Measurements from ENCODE around the gene SDK2. TPM values are rescaled to one million over a fixed set of nuclear protein-coding genes. Genes with fewer than 3 reads are reported as not detected.

Gene SDK2
- total and polyA plus RNA-seq, 8 donors: 0.04 to 0.31 (median 0.17) TPM

DNA sequence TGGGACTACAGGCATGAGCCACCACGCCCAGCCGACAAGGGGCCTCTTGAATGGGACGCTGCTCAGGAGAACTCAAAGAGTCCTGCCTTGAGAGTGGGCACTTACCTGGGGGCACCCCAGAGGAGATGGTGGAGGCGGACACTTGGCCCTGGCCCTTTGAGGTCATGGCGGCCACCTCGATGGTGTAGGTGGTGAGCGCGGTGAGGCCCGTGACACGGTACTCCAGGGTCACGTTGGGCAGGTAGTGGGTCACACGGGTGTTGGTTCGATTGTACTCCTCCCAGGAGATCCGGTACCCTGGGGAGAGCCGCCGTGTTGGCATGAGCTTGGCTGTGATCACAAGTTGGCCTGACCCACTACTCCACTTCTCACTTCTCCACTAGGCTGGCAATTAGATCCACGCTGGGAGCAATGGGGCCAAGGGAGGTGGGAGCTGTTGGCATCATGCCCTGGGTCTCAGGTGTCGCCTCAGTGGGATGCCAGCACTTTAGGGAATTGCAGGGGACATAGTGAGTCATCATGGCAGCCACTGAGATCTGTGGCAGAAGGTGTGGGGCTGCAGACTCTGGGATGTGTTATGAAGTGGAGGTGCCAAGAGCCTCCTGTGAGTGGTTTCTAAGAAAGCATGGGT is 243.2 kb downstream of the SDK2 start:
- no peaks in the 10 kb centered on the region for H3K9me3 ChIP-seq
- no peaks in the 10 kb centered on the region for H3K4me1 ChIP-seq
- intact Hi-C loops (cut with DNase I): no loop called here
- no peak overlapping the region for H3K4me3 ChIP-seq
- H3K36me3 ChIP-seq: no peaks in the 10 kb centered on the region
- TF ChIP-seq, protein P1, sequence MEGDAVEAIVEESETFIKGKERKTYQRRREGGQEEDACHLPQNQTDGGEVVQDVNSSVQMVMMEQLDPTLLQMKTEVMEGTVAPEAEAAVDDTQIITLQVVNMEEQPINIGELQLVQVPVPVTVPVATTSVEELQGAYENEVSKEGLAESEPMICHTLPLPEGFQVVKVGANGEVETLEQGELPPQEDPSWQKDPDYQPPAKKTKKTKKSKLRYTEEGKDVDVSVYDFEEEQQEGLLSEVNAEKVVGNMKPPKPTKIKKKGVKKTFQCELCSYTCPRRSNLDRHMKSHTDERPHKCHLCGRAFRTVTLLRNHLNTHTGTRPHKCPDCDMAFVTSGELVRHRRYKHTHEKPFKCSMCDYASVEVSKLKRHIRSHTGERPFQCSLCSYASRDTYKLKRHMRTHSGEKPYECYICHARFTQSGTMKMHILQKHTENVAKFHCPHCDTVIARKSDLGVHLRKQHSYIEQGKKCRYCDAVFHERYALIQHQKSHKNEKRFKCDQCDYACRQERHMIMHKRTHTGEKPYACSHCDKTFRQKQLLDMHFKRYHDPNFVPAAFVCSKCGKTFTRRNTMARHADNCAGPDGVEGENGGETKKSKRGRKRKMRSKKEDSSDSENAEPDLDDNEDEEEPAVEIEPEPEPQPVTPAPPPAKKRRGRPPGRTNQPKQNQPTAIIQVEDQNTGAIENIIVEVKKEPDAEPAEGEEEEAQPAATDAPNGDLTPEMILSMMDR (IDR thresholded peaks at IDR 0.05): no peak
- 85 to 92% methylated on average over 18 of the region's 18 CpGs for WGBS, 2 donors
- ATAC-seq (no peak), DNase-seq (no peak), FAIRE-seq (no peak)
- H3K27me3 ChIP-seq: no peaks in the 10 kb centered on the region
- no peak overlapping the region for H3K27ac ChIP-seq

DNA sequence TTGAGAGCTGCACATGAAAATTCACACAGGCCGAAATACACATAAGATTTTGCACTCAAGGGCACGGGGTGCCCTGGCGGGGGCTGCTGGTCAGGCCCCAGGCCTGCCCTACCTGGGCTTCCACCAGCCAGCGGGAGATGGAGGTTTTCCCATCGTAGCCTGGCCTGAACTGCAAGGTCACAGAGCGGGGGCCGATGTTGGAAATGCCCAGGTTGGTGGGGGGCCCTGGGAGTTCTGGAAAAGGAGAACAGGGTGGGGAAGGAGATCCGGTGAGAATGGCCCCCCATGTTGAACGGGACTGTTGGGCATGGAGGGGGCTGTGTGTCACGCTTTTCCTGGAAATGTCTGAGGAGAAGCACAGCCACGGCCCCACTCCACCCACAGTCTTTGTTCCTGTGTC is 245.2 kb downstream of the SDK2 start:
- Histone ChIP-seq H3K4me1 (no peaks in the 10 kb centered on the region), H3K36me3 (no peaks in the 10 kb centered on the region), H3K27me3 (no peaks in the 10 kb centered on the region), H3K9me3 (no peaks in the 10 kb centered on the region), H3K27ac (no peak overlapping the region), H3K4me3 (no peak overlapping the region)
- intact Hi-C loops (cut with DNase I): no loop called here
- TF ChIP-seq, protein P1 (IDR thresholded peaks at IDR 0.05): no peak
- no peak for DNase-seq
- ATAC-seq: no peak
- WGBS, 2 donors: 77 to 85% methylated on average over 11 of the region's 11 CpGs
- FAIRE-seq: no peak

DNA sequence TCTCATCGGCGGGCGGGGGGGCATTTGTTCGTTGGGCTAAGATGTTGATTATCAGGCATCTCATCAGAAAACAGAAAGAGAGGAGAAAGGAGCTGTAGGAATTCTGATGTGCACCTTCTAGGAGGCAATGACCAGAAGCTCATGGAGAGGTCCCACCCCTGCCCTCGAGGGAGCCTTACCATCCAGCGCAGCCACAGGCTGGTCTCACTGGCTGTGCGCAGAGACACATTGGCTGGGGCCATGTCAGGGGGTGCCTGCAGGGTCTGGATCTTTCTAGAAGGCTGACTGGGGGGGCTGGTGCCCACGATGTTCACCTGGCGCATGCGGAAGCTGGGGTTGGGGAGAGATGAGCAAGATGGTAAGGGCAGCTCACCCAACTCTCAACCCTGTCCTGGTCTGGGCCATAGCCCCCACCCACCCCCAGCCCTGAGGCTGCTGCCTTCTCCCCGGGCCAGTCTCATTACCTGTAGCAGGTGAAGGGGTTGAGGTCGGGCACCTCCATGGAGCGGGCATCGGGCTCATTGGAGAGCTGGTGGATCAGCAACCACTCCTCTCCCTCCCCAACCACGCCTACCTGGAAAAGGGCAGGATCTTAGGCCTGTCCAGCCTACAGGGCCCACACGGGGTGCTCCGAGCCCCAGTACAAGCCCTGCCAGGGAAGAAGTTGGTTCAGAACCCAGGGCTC is 246.2 kb downstream of the SDK2 start:
- Histone ChIP-seq H3K27ac (no peak overlapping the region), H3K4me1 (no peaks in the 10 kb centered on the region), H3K27me3 (no peaks in the 10 kb centered on the region), H3K4me3 (no peak overlapping the region), H3K9me3 (no peaks in the 10 kb centered on the region), H3K36me3 (no peaks in the 10 kb centered on the region)
- FAIRE-seq (no peak), ATAC-seq (no peak), DNase-seq (no peak)
- 78 to 88% methylated on average over 15 to 17 of the region's 17 CpGs for WGBS, 2 donors
- TF ChIP-seq, protein P1 (IDR thresholded peaks at IDR 0.05): no peak
- intact Hi-C loops (cut with DNase I): no loop called here

DNA sequence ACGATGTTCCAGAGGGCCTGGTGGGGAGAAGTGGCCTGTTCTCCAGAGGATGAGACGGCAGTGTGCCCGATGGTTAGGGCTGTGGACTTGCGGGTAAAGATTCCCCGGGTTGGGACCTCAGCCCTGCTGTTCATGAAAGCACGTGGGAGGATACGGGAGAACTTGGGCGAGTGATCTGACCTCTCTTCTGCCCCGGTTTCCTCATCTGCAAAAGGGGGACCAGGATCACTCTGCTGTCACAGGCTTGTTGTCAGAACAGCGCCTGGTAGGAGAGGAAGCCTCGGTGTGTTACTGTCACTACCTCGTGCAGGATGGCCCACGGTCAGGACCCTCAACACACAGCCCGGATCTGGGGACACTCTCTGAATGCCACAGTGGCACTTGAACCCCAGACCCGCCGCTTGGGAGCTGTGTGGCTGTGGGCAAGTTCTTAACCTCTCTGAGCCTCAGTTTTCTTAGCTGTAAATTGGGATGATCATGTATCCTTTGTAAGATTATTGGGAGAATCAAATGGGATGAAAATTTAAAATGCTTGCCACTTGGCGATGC is 246.9 kb downstream of the SDK2 start:
- H3K4me3 ChIP-seq: no peak overlapping the region
- no peaks in the 10 kb centered on the region for H3K9me3 ChIP-seq
- 75 to 76% methylated on average over 17 of the region's 17 CpGs for WGBS, 2 donors
- ATAC-seq (no peak), FAIRE-seq (no peak), DNase-seq (no peak)
- H3K27ac ChIP-seq: no peak overlapping the region
- no peaks in the 10 kb centered on the region for H3K36me3 ChIP-seq
- H3K27me3 ChIP-seq: no peaks in the 10 kb centered on the region
- TF ChIP-seq, protein P1 (IDR thresholded peaks at IDR 0.05): no peak
- intact Hi-C loops (cut with DNase I): no loop called here
- H3K4me1 ChIP-seq: no peaks in the 10 kb centered on the region
